ENCODE results near the gene PTPRG.

DNA sequence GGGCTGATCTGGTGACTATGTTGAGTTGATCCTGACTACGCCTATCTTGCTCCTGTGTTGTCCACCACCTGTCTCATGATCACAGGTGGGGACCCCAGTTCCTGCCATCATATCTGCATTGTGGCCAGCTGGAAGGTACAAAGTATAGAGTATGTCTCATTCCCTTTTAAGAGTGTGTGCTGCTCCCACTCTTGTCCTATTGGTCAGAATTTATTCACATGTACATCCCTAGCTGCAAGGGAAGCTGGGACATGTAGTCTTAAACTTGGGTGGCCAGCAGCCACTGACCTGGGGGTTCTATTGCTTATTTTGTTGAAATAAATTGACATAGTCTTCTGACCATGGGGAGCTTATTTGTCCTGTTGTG is 373.1 kb downstream of the PTPRG start:
- TF ChIP-seq POLR2A (IDR thresholded peaks at IDR 0.05; ENCODE audit: low read depth, low read length) (no peak), POLR2AphosphoS5 (IDR thresholded peaks at IDR 0.05; ENCODE audit: low read depth, low read length) (no peak)
